WTC11 (cell line): ENCODE data around the gene SELENOW. TPM values are rescaled to one million over a fixed set of nuclear protein-coding genes. Genes with fewer than 3 reads are reported as not detected.

Experiments
- ATAC-seq: fragments of 200-7000 bp; cut with Tn5 transposase; 2 replicates; pipeline ENCODE4 v1.10.0; 2021; ENCODE audit warnings: mild to moderate bottlenecking, moderate library complexity
- Bru-seq: library from RNA; stranded (reverse); fragments of 400-500 nt; gene quantifications from one replicate; lab custom pipeline; 2021; lab: Mats Ljungman, UMichigan
- CTCF ChIA-PET: fragments of 300-600 bp; sonication (Branson Sonifier 250); formaldehyde crosslinking; loops from one replicate; lab custom pipeline; 2021; ENCODE audit warnings: antibody characterized with exemption; lab: Charles Lee
- POLR2A ChIA-PET: fragments of 350-600 bp; sonication (Branson Sonifier 250); formaldehyde crosslinking; loops from one replicate; lab custom pipeline; 2021; ENCODE audit warnings: antibody characterized with exemption; lab: Charles Lee
- DNase-seq: peaks from one replicate; pipeline ENCODE4 v3.0.0; 2021; ENCODE audit warnings: low spot score
- H3K27ac Mint-ChIP-seq: 2 replicates; pipeline ENCODE4 v1.8.0; 2021; ENCODE audit warnings: mixed read lengths
- H3K27me3 Mint-ChIP-seq: 2 replicates; pipeline ENCODE4 v1.8.0; 2021; ENCODE audit warnings: low read depth, mild to moderate bottlenecking, moderate library complexity, mixed read lengths
- H3K36me3 Mint-ChIP-seq: 2 replicates; pipeline ENCODE4 v1.8.0; 2021; ENCODE audit warnings: mixed read lengths
- H3K4me1 Mint-ChIP-seq: 2 replicates; pipeline ENCODE4 v1.8.0; 2022; ENCODE audit warnings: mixed read lengths
- H3K4me3 Mint-ChIP-seq: 2 replicates; pipeline ENCODE4 v1.8.0; 2021; ENCODE audit warnings: mild to moderate bottlenecking, moderate library complexity, mixed read lengths
- H3K9me3 Mint-ChIP-seq: 2 replicates; pipeline ENCODE4 v1.8.0; 2021; ENCODE audit warnings: mixed read lengths
- ATF1 ChIP-seq: sonication (generic); formaldehyde crosslinking; IDR thresholded peaks from 2 replicates; pipeline ENCODE4 v1.8.1; 2023; ENCODE audit warnings: mild to moderate bottlenecking, moderate library complexity, missing genetic modification reagents
- FOXP1 ChIP-seq: sonication (generic); formaldehyde crosslinking; IDR thresholded peaks from 2 replicates; pipeline ENCODE4 v1.8.0; 2022; ENCODE audit warnings: missing genetic modification reagents, mild to moderate bottlenecking, moderate library complexity, borderline replicate concordance
- GABPB1 ChIP-seq: sonication (generic); formaldehyde crosslinking; IDR thresholded peaks from 2 replicates; pipeline ENCODE4 v1.8.1; 2023; ENCODE audit warnings: mild to moderate bottlenecking, missing genetic modification reagents
- GTF2I ChIP-seq: fragments of 250-450 bp; sonication (Bioruptor Pico); conservative IDR thresholded peaks from 2 replicates; pipeline ENCODE4 v1.4.0; 2021; ENCODE audit warnings: mild to moderate bottlenecking
- NFATC4 ChIP-seq: fragments of 250-450 bp; sonication (Bioruptor Pico); IDR thresholded peaks from 2 replicates; pipeline ENCODE4 v1.9.0; 2021; ENCODE audit warnings: mild to moderate bottlenecking
- NFYB ChIP-seq: sonication (generic); formaldehyde crosslinking; conservative IDR thresholded peaks from 2 replicates; pipeline ENCODE4 v1.8.0; 2022; ENCODE audit warnings: low read depth, missing genetic modification reagents
- NR1H2 ChIP-seq: sonication (generic); formaldehyde crosslinking; IDR thresholded peaks from 2 replicates; pipeline ENCODE4 v1.9.0; 2021; ENCODE audit warnings: mild to moderate bottlenecking, moderate library complexity, missing genetic modification reagents
- NR3C1 ChIP-seq: sonication (generic); formaldehyde crosslinking; conservative IDR thresholded peaks from 2 replicates; pipeline ENCODE4 v1.8.1; 2023; ENCODE audit warnings: low read depth, mild to moderate bottlenecking, missing genetic modification reagents
- OVOL2 ChIP-seq: fragments of 250-450 bp; sonication (Bioruptor Pico); IDR thresholded peaks from 2 replicates; pipeline ENCODE4 v1.9.0; 2021; ENCODE audit warnings: mild to moderate bottlenecking, borderline replicate concordance
- SOX15 ChIP-seq: fragments of 250-450 bp; sonication (Bioruptor Pico); IDR thresholded peaks from 2 replicates; pipeline ENCODE4 v1.9.0; 2021; ENCODE audit warnings: mild to moderate bottlenecking
- STAT6 ChIP-seq: sonication (generic); formaldehyde crosslinking; conservative IDR thresholded peaks from 2 replicates; pipeline ENCODE4 v1.8.1; 2023; ENCODE audit warnings: mild to moderate bottlenecking, low read depth, missing genetic modification reagents, moderate library complexity
- TCF7 ChIP-seq: sonication (generic); formaldehyde crosslinking; IDR thresholded peaks from 2 replicates; pipeline ENCODE4 v1.8.0; 2022; ENCODE audit warnings: mild to moderate bottlenecking, low read depth, missing genetic modification reagents, moderate library complexity
- USF1 ChIP-seq: sonication (generic); formaldehyde crosslinking; IDR thresholded peaks from 2 replicates; pipeline ENCODE4 v1.8.0; 2022; ENCODE audit warnings: mild to moderate bottlenecking, missing genetic modification reagents
- ZNF121 ChIP-seq: sonication (generic); formaldehyde crosslinking; IDR thresholded peaks from 2 replicates; pipeline ENCODE4 v1.8.0; 2023; ENCODE audit warnings: missing genetic modification reagents
- ZNF219 ChIP-seq: sonication (generic); formaldehyde crosslinking; IDR thresholded peaks from 2 replicates; pipeline ENCODE4 v1.8.0; 2023; ENCODE audit warnings: missing genetic modification reagents, mild to moderate bottlenecking, borderline replicate concordance
- ZNF671 ChIP-seq: fragments of 250-450 bp; sonication (Bioruptor Pico); IDR thresholded peaks from 2 replicates; pipeline ENCODE4 v1.8.0; 2021; ENCODE audit warnings: mild to moderate bottlenecking
- long read RNA-seq, 3 experiments: library from RNA in 1 of 3; library from capped mRNA in 1 of 3; library from polyadenylated mRNA in 1 of 3; unstranded in 2 of 3; stranded (forward) in 1 of 3; transcript quantifications; one replicate each; pipeline ENCODE4 v2.0.0, GENCODE V29; 2021
- total RNA-seq: library from RNA; stranded (reverse); gene quantifications from 3 replicates; pipeline ENCODE4 v1.2.3, GENCODE V29; 2021
- TF ChIP-seq, protein P1 (sequence below): sonication (generic); formaldehyde crosslinking; IDR thresholded peaks from 2 replicates; pipeline ENCODE4 v1.8.1; 2022; ENCODE audit warnings: mild to moderate bottlenecking, missing genetic modification reagents, moderate library complexity, borderline replicate concordance
- TF ChIP-seq, protein P2 (sequence below): sonication (generic); formaldehyde crosslinking; IDR thresholded peaks from 2 replicates; pipeline ENCODE4 v1.8.0; 2022; ENCODE audit warnings: mild to moderate bottlenecking, missing genetic modification reagents
- TF ChIP-seq, protein P3 (sequence below): fragments of 250-450 bp; sonication (Bioruptor Pico); IDR thresholded peaks from 2 replicates; pipeline ENCODE4 v1.8.0; 2021; ENCODE audit warnings: mild to moderate bottlenecking
- TF ChIP-seq, protein P4 (sequence below): sonication (generic); formaldehyde crosslinking; IDR thresholded peaks from 2 replicates; pipeline ENCODE4 v1.8.1; 2022; ENCODE audit warnings: low read depth, mild to moderate bottlenecking, moderate library complexity, missing genetic modification reagents, borderline replicate concordance
- TF ChIP-seq, protein P5 (sequence below): sonication (generic); formaldehyde crosslinking; IDR thresholded peaks from 2 replicates; pipeline ENCODE4 v1.8.1; 2023; ENCODE audit warnings: mild to moderate bottlenecking, missing genetic modification reagents

SELENOW gene
- total RNA-seq (391 to 430 TPM (median 422 TPM) in 3 replicates), Bru-seq, nascent RNA (percentile 93 among the genes with signal in this experiment)
- long read RNA-seq, experiment 1, transcript SELENOW-206 (5 exons, 2,437 nt) = minor isoform, 12 of 352 reads
- long read RNA-seq, experiment 1, transcript SELENOW-212 (6 exons, 888 nt) = major isoform, 316 of 352 reads
- long read RNA-seq, experiment 1, transcript SELENOW-215 (1 exons, 2,503 nt) = minor isoform, 8 of 352 reads
- long read RNA-seq, experiment 1, partial matches to known transcripts = 2 of 352 reads
- long read RNA-seq, experiment 1, other reads (novel, unspliced or antisense) = 5 of 352 reads
- long read RNA-seq, experiment 2, transcript SELENOW-213 (5 exons, 717 nt) = minor isoform, 9 of 508 reads
- long read RNA-seq, experiment 2, transcript SELENOW-215 (1 exons, 2,503 nt) = minor isoform, 15 of 508 reads
- long read RNA-seq, experiment 2, transcript SELENOW-214 (4 exons, 674 nt) = minor isoform, 10 of 508 reads
- long read RNA-seq, experiment 2, transcript SELENOW-212 (6 exons, 888 nt) = major isoform, 411 of 508 reads
- long read RNA-seq, experiment 2, partial matches to known transcripts = 14 of 508 reads
- long read RNA-seq, experiment 2, other reads (novel, unspliced or antisense) = 36 of 508 reads
- long read RNA-seq, experiment 3, transcript SELENOW-211 (6 exons, 636 nt) = minor isoform, 8 of 355 reads
- long read RNA-seq, experiment 3, transcript SELENOW-206 (5 exons, 2,437 nt) = minor isoform, 7 of 355 reads
- long read RNA-seq, experiment 3, transcript SELENOW-212 (6 exons, 888 nt) = major isoform, 320 of 355 reads
- long read RNA-seq, experiment 3, partial matches to known transcripts = 0 of 355 reads
- long read RNA-seq, experiment 3, other reads (novel, unspliced or antisense) = 18 of 355 reads

DNA sequence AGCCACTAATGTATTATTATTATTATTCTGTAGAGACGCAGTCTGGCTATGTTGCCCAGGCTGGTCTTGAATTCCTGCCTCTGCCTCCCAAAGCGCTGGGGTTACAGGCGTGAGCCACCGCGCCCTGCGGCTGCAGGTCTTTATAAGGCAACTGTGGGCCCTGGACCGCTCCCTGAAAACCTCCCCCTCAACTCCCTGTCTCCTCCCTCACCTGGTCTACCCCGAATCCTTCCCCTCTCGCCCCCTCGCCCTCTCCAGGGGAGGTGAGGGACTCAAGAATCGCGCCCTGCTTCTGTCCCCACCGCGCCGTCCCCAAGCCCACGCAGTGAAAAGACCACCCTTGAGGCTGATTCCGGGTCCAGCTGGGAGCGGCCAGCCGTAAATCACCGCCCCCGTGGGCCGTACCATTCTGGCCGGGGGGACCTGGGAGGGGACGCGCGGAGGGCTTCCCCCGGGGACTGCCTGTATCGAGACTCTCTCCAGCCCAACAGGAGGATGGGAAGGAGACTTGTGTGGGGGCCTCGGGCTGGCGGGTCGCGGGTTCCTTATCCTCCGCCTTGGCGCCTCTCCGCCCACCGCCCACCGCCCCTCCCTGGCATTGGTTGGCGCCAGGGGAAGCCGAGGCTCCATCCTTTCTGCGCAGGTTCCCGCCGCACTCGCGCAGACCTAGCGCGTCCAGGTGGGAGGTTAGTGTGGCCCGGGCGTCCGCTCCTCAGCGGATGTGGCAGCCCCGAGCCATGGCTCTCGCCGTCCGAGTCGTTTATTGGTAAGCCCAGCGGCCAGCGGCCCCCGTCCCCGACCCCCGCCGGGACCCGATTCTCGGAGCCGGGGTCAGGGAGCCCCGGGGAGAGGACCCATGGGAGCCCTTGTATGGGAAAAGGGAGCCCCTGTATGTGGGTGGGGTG is at the start of gene SELENOW:
Gene SELENOW, plus strand, starts transcription at position 655 of the 905 bp plus-strand sequence. Its CDS starts 83 bp downstream, at position 738.
- H3K4me3 Mint-ChIP-seq = peak within 1 kb of the TSS; percentile 92
- ATAC-seq = peak; percentile 78
- peak within 1 kb of the TSS; percentile 94 for H3K27ac Mint-ChIP-seq
- no peaks in the 10 kb centered on the region for H3K27me3 Mint-ChIP-seq
- ChIA-PET CTCF (interaction anchor here (0.6 to 2.0 kb wide), 7 partner anchors 10 to 540 kb away, joined by 3 to 12 read pairs (median 4); no protein-coding TSS in a partner anchor), POLR2A (interaction anchor here (0.5 to 1.0 kb wide), 5 partner anchors 8 to 43 kb away, joined by 3 to 8 read pairs (median 4); no protein-coding TSS in a partner anchor)
- peak; percentile 84 for DNase-seq
- peaks cover 27% of the 10 kb centered on the region for H3K36me3 Mint-ChIP-seq
- peaks cover 36% of the 10 kb centered on the region for H3K4me1 Mint-ChIP-seq
- H3K9me3 Mint-ChIP-seq = no peaks in the 10 kb centered on the region
- TF ChIP-seq NR1H2 (no peak), ZNF121 (peak; percentile 96), NFYB (CRISPR knock-in tag) (no peak), NR3C1 (CRISPR knock-in tag) (no peak; the same call in 1 of the 2 replicates), TCF7 (CRISPR knock-in tag) (no peak), GTF2I (CRISPR knock-in tag) (no peak; the same call in 1 of the 2 replicates), STAT6 (CRISPR knock-in tag) (no peak), SOX15 (CRISPR knock-in tag) (no peak), USF1 (CRISPR knock-in tag) (no peak), ZNF671 (CRISPR knock-in tag) (no peak), OVOL2 (CRISPR knock-in tag) (no peak), NFATC4 (CRISPR knock-in tag) (no peak), FOXP1 (CRISPR knock-in tag) (peak; percentile 80; the same call in 1 of the 2 replicates), ZNF219 (peak; percentile 64; the same call in 1 of the 2 replicates), ATF1 (CRISPR knock-in tag) (no peak), GABPB1 (CRISPR knock-in tag) (peak; percentile 6; the same call in 1 of the 2 replicates)
- TF ChIP-seq, protein P1, sequence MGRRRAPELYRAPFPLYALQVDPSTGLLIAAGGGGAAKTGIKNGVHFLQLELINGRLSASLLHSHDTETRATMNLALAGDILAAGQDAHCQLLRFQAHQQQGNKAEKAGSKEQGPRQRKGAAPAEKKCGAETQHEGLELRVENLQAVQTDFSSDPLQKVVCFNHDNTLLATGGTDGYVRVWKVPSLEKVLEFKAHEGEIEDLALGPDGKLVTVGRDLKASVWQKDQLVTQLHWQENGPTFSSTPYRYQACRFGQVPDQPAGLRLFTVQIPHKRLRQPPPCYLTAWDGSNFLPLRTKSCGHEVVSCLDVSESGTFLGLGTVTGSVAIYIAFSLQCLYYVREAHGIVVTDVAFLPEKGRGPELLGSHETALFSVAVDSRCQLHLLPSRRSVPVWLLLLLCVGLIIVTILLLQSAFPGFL (CRISPR knock-in tag) = 0 out of 2 replicates have a peak, but pooled peaks have one; percentile 13
- TF ChIP-seq, protein P2, sequence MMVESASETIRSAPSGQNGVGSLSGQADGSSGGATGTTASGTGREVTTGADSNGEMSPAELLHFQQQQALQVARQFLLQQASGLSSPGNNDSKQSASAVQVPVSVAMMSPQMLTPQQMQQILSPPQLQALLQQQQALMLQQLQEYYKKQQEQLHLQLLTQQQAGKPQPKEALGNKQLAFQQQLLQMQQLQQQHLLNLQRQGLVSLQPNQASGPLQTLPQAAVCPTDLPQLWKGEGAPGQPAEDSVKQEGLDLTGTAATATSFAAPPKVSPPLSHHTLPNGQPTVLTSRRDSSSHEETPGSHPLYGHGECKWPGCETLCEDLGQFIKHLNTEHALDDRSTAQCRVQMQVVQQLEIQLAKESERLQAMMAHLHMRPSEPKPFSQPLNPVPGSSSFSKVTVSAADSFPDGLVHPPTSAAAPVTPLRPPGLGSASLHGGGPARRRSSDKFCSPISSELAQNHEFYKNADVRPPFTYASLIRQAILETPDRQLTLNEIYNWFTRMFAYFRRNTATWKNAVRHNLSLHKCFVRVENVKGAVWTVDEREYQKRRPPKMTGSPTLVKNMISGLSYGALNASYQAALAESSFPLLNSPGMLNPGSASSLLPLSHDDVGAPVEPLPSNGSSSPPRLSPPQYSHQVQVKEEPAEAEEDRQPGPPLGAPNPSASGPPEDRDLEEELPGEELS (CRISPR knock-in tag) = 0 out of 2 replicates have a peak, but pooled peaks have one; percentile 55
- TF ChIP-seq, protein P3, sequence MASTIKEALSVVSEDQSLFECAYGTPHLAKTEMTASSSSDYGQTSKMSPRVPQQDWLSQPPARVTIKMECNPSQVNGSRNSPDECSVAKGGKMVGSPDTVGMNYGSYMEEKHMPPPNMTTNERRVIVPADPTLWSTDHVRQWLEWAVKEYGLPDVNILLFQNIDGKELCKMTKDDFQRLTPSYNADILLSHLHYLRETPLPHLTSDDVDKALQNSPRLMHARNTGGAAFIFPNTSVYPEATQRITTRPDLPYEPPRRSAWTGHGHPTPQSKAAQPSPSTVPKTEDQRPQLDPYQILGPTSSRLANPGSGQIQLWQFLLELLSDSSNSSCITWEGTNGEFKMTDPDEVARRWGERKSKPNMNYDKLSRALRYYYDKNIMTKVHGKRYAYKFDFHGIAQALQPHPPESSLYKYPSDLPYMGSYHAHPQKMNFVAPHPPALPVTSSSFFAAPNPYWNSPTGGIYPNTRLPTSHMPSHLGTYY (CRISPR knock-in tag) = no peak
- TF ChIP-seq, protein P4, sequence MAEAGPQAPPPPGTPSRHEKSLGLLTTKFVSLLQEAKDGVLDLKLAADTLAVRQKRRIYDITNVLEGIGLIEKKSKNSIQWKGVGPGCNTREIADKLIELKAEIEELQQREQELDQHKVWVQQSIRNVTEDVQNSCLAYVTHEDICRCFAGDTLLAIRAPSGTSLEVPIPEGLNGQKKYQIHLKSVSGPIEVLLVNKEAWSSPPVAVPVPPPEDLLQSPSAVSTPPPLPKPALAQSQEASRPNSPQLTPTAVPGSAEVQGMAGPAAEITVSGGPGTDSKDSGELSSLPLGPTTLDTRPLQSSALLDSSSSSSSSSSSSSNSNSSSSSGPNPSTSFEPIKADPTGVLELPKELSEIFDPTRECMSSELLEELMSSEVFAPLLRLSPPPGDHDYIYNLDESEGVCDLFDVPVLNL (CRISPR knock-in tag) = peak; percentile 37; the same call in 1 of the 2 replicates
- TF ChIP-seq, protein P5, sequence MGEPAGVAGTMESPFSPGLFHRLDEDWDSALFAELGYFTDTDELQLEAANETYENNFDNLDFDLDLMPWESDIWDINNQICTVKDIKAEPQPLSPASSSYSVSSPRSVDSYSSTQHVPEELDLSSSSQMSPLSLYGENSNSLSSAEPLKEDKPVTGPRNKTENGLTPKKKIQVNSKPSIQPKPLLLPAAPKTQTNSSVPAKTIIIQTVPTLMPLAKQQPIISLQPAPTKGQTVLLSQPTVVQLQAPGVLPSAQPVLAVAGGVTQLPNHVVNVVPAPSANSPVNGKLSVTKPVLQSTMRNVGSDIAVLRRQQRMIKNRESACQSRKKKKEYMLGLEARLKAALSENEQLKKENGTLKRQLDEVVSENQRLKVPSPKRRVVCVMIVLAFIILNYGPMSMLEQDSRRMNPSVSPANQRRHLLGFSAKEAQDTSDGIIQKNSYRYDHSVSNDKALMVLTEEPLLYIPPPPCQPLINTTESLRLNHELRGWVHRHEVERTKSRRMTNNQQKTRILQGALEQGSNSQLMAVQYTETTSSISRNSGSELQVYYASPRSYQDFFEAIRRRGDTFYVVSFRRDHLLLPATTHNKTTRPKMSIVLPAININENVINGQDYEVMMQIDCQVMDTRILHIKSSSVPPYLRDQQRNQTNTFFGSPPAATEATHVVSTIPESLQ (CRISPR knock-in tag) = no peak
